Epithelial cell of esophagus (primary cell): Measurements from ENCODE around the gene AQP2.
A peak's percentile ranks its signal among the peaks of the same experiment; 100 is the strongest.

Experiments used
- DNase-seq: peaks from one replicate; pipeline ENCODE4 v3.0.0; 2010; ENCODE audit warnings: low read depth
- H3K4me3 ChIP-seq: 2 replicates; pipeline ENCODE4 v1.5.1; 2011; ENCODE audit warnings: mild to moderate bottlenecking, low read length, control low read depth
- CTCF ChIP-seq: IDR thresholded peaks from 2 replicates; pipeline ENCODE4 v1.5.1; 2011; ENCODE audit warnings: low read depth, mild to moderate bottlenecking, low read length, control low read depth, inconsistent platforms; ENCODE audit not compliant: insufficient read depth; ENCODE audit errors: missing control alignments

The AQP2 gene

GRCh38 chr12:49961111-49961922, 10.8 kb downstream of the AQP2 start, which contains the start of gene AQP5:
Gene AQP5, plus strand, starts transcription at chr12:49961872. Its CDS starts 146 bp downstream, at chr12:49962018.
- no peak within 1 kb of the TSS for H3K4me3 ChIP-seq
- DNase-seq = no peak
- no peak for TF ChIP-seq CTCF

- TF ChIP-seq CTCF = no peak
- no peak overlapping the region for H3K4me3 ChIP-seq
Observed at GRCh38 chr12:49961993-49962764, 11.6 kb downstream of the AQP2 start.

GRCh38 chr12:49962861-49963765, 12.6 kb downstream of the AQP2 start:
- peak; percentile 90 for DNase-seq
- no peak for TF ChIP-seq CTCF
- H3K4me3 ChIP-seq = no peak overlapping the region

More at GRCh38 chr12:49961993-49962764, 11.6 kb downstream of the AQP2 start:
- no peak for DNase-seq

- no peak for DNase-seq
- TF ChIP-seq CTCF = no peak
- no peak overlapping the region for H3K4me3 ChIP-seq
Observed at GRCh38 chr12:49963976-49964815, 13.7 kb downstream of the AQP2 start.

GRCh38 chr12:49964849-49965624, 14.5 kb downstream of the AQP2 start:
- no peak for DNase-seq

More at GRCh38 chr12:49964849-49965624, 14.5 kb downstream of the AQP2 start:
- H3K4me3 ChIP-seq = no peak overlapping the region
- TF ChIP-seq CTCF = no peak
